Left lung (tissue), 10 donors: Measurements from ENCODE around the gene CSNK1G1. TPM values are rescaled to one million over a fixed set of nuclear protein-coding genes. Genes with fewer than 3 reads are reported as not detected.
A peak's percentile ranks its signal among the peaks of the same experiment; 100 is the strongest.

Source experiments
- ATAC-seq: fragments of 200-7000 bp; cut with Tn5 transposase; one replicate; pipeline ENCODE4 v1.9.1; 2020; ENCODE audit warnings: moderate library complexity
- DNase-seq, 4 donors: peaks; one replicate each; pipeline ENCODE4 v3.0.0-alpha.2; 2013 to 2020
- H3K27ac ChIP-seq, 2 donors: fragments of 200-600 bp; sonication (generic) in 1 of 2; one replicate each; pipeline versions ENCODE4 v1.5.0 to v1.8.0; 2020 to 2021
- H3K27me3 ChIP-seq, 2 donors: fragments of 200-600 bp; sonication (generic) in 1 of 2; one replicate each; pipeline versions ENCODE4 v1.5.0 to v1.8.0; 2020 to 2021
- H3K36me3 ChIP-seq, 2 donors: fragments of 200-600 bp; sonication (generic) in 1 of 2; one replicate each; pipeline versions ENCODE4 v1.5.0 to v1.8.0; 2020 to 2021
- H3K4me1 ChIP-seq, 2 donors: fragments of 200-600 bp; one replicate each; pipeline ENCODE4 v1.8.0; 2021
- H3K4me3 ChIP-seq, 2 donors: fragments of 200-600 bp; sonication (generic) in 1 of 2; one replicate each; pipeline versions ENCODE4 v1.5.0 to v1.8.0; 2020 to 2021; ENCODE audit warnings: mild to moderate bottlenecking in 1 of 2
- H3K9me3 ChIP-seq, 2 donors: fragments of 200-600 bp; sonication (generic) in 1 of 2; one replicate each; pipeline versions ENCODE4 v1.5.0 to v1.8.0; 2020 to 2021
- CTCF ChIP-seq, 2 donors: fragments of 200-600 bp; sonication (generic) in 1 of 2; IDR thresholded peaks; one replicate each; pipeline versions ENCODE4 v1.5.0 to v1.8.0; 2021; ENCODE audit warnings: antibody characterized with exemption in 2 of 2
- intact Hi-C, 2 donors: fragments of 100-400 bp; cut with DNase I; formaldehyde crosslinking; loops; one replicate each; pipeline versions ENCODE4 v1.11.2 to v1.14.2; 2022
- polyA plus RNA-seq, 6 donors: library from polyadenylated mRNA; unstranded; fragments of 120-200 nt; gene quantifications; one replicate each; pipeline ENCODE4 v1.2.1, GENCODE V29; 2013; ENCODE audit not compliant: insufficient read length in 6 of 6
- total RNA-seq, 2 donors: library from RNA; stranded (reverse); fragmentation: NEBNext Ultra II Directional; extraction: Animal tissue kit (Norgen Biotek cat#: 25700); gene quantifications; one replicate each; pipeline ENCODE4 v1.2.1, GENCODE V29; 2021
- donor health status: DM: no; HTN: yes; CAD: no.
- donor health status: DM: no; HTN: no; CAD: no.

CSNK1G1 gene
- total and polyA plus RNA-seq, 8 donors: 17.7 to 23.1 (median 20.5) TPM

DNA sequence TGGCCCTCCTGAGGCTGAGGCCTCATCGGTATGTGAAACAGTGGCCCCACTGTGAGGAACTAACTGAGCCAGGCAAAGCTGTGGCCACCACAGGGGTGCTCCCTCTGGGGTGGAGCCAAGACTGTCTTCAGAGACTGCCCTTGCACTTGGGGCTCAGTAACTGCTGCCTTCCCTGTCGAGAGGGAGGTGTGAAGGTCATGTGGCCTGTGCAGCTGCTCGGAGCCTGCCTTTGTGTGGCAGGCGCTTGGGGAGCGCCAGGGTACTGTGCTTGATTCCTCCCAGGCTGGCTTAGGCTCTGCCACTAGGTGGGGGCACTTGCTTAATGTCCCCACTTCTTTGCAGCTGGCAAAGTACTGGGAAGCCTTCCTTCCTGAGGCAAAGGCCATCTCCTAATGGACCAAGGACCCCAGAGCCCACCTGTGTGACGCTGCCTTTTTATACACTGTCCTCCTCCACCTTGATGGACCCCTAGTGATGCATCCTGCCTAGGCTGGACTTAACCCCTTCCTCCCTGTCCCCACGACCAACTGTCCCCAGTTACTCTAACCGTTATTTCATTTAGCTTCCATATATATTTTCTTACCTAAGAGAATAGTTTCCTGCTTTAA, 218.6 kb downstream of the CSNK1G1 start:
- no peak for DNase-seq
- H3K9me3 ChIP-seq: no peaks in the 10 kb centered on the region
- peaks cover 0 to 7% of the 10 kb centered on the region in 2 donors for H3K4me1 ChIP-seq
- no peak overlapping the region for H3K4me3 ChIP-seq
- H3K36me3 ChIP-seq: peaks cover 3 to 79% of the 10 kb centered on the region in 2 donors
- intact Hi-C loops: no loop called here
- no peaks in the 10 kb centered on the region for H3K27me3 ChIP-seq
- no peak overlapping the region for H3K27ac ChIP-seq
- no peak for TF ChIP-seq CTCF (IDR thresholded peaks at IDR 0.05)
- ATAC-seq: no peak

- DNase-seq (no peak), ATAC-seq (no peak)
- Histone ChIP-seq H3K9me3 (no peaks in the 10 kb centered on the region), H3K4me3 (no peak overlapping the region), H3K36me3 (peaks cover 3 to 79% of the 10 kb centered on the region in 2 donors), H3K27me3 (no peaks in the 10 kb centered on the region), H3K27ac (no peak overlapping the region), H3K4me1 (peaks cover 0 to 7% of the 10 kb centered on the region in 2 donors)
- no peak for TF ChIP-seq CTCF (IDR thresholded peaks at IDR 0.05)
- intact Hi-C loops: no loop called here
Measured at GRCh38 chr15:64136347-64136746, 219.6 kb downstream of the CSNK1G1 start.

DNA sequence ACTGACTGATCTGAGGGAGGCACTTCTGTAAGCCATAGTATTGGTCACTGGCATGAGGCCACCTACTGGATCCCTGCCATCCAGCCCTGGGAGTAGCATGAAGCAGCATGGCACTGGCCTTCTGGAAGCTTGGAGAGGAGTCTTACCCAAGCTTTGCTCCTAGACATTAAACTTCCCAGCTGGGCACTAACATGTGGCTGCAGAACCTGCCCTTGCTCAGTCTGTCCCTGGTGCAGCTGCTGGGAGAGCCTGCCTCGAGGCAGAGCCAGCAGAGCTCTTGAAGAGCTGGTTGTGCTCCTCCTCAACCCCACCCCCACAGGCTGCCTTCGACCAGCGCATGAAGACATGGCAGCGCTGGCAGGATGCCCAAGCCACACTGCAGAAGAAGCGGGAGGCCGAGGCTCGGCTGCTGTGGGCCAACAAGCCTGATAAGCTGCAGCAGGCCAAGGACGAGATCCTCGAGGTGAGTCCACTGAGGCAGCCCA, 221.6 kb downstream of the CSNK1G1 start:
- intact Hi-C loops: no loop called here
- Histone ChIP-seq H3K27me3 (no peaks in the 10 kb centered on the region), H3K9me3 (no peaks in the 10 kb centered on the region), H3K27ac (no peak overlapping the region), H3K4me3 (no peak overlapping the region), H3K36me3 (peaks cover 0 to 96% of the 10 kb centered on the region in 2 donors), H3K4me1 (peaks cover 0 to 7% of the 10 kb centered on the region in 2 donors)
- DNase-seq (peak in 3 of 4 donors; percentile 32 to 84 (median 65)), ATAC-seq (peak; percentile 69)
- TF ChIP-seq CTCF (IDR thresholded peaks at IDR 0.05): no peak

DNA sequence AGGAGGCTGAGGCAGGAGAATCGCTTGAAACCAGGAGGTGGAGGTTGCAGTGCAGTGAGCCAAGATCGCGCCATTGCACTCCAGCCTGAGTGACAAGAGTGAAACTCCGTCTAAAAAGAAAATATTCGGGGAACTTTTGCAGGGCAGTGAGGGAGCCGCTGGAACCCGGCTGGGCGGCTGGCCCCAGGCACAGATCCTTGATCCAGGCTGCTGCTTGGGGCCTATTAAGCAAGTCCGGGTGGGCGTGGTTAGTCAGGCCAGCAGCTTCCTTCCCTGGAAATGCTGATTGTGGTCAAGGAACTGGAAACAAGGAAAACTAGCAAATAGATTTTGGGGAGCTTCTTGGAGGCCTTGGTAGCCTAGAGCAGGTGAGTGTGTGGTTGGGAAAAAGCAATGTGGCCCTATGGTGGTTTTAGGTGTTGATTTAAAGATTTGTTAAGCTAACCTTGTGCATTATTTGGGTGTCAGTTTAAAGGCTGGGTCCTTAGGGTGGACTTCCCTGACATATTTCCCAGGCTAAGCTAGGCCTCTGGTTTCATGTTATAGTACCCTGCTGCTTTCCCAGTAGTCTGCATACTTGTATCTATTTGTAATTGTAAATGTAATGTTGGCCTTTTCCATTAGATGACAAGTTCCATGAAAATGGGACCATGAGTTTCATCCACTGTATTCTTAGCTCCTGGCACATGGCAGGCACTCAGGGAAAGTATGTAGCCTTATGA, 222.2 kb downstream of the CSNK1G1 start:
- no peak overlapping the region for H3K27ac ChIP-seq
- ATAC-seq: no peak
- TF ChIP-seq CTCF (IDR thresholded peaks at IDR 0.05): no peak
- peaks cover 0 to 100% of the 10 kb centered on the region in 2 donors for H3K36me3 ChIP-seq
- no peak overlapping the region for H3K4me3 ChIP-seq
- intact Hi-C loops: no loop called here
- H3K27me3 ChIP-seq: no peaks in the 10 kb centered on the region
- peaks cover 0 to 7% of the 10 kb centered on the region in 2 donors for H3K4me1 ChIP-seq
- no peak for DNase-seq
- no peaks in the 10 kb centered on the region for H3K9me3 ChIP-seq

- TF ChIP-seq CTCF (IDR thresholded peaks at IDR 0.05): no peak
- Histone ChIP-seq H3K9me3 (no peaks in the 10 kb centered on the region), H3K36me3 (peaks cover 0 to 100% of the 10 kb centered on the region in 2 donors), H3K27ac (no peak overlapping the region), H3K27me3 (no peaks in the 10 kb centered on the region), H3K4me3 (no peak overlapping the region), H3K4me1 (peaks cover 0 to 7% of the 10 kb centered on the region in 2 donors)
- ATAC-seq (peak; percentile 43), DNase-seq (no peak)
- intact Hi-C loops: no loop called here
Measured at GRCh38 chr15:64132217-64132616, 223.8 kb downstream of the CSNK1G1 start.
